ENCODE data around the gene LTB4R.

DNA sequence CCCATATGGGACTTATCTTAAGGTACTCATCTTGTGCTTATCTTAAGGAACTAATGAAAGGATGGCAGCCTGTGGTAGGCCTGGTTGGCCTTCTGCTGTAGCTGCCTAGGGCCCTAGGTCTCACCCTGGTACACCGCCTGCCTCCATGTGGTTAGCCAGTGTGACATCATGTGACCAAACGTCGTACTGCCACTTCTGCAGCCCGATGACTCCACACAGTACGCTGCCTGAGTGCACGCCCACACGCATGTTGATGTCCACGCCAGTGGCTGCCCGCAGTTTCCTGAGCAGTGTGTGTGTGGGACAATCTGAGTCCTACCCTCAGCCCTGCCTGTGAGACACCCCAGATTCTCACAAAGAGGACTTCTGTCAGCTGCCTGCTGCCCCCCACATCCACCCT is 18.4 kb downstream of the LTB4R start:
- TF ChIP-seq, protein P1, sequence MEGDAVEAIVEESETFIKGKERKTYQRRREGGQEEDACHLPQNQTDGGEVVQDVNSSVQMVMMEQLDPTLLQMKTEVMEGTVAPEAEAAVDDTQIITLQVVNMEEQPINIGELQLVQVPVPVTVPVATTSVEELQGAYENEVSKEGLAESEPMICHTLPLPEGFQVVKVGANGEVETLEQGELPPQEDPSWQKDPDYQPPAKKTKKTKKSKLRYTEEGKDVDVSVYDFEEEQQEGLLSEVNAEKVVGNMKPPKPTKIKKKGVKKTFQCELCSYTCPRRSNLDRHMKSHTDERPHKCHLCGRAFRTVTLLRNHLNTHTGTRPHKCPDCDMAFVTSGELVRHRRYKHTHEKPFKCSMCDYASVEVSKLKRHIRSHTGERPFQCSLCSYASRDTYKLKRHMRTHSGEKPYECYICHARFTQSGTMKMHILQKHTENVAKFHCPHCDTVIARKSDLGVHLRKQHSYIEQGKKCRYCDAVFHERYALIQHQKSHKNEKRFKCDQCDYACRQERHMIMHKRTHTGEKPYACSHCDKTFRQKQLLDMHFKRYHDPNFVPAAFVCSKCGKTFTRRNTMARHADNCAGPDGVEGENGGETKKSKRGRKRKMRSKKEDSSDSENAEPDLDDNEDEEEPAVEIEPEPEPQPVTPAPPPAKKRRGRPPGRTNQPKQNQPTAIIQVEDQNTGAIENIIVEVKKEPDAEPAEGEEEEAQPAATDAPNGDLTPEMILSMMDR (conservative IDR thresholded peaks at IDR 0.05 in 1 of 2, IDR thresholded peaks at IDR 0.05 in 1 of 2; ENCODE audit: extremely low read depth in 1 of 2, insufficient read depth in 1 of 2, low read depth in 1 of 2, low read length in 2 of 2), result no peak
- TF ChIP-seq EZH2 (IDR thresholded peaks at IDR 0.05; ENCODE audit: borderline replicate concordance, low read length), result no peak

Measured in mammary epithelial cell (primary cell).